K562 (cell line): ENCODE results near the gene CYSRT1.

Source experiments
- EHMT2 ChIP-seq: fragments of 450-650 bp; IDR thresholded peaks from 2 replicates; pipeline ENCODE4 v1.6.1; 2018; ENCODE audit warnings: antibody characterized with exemption
- HDAC1 ChIP-seq, 2 experiments: fragments of 450-650 bp; IDR thresholded peaks; 2 replicates each; pipeline ENCODE4 v1.6.1; 2016 to 2017; ENCODE audit warnings: inconsistent platforms in 1 of 2, mild to moderate bottlenecking in 1 of 2, moderate library complexity in 1 of 2
- HNRNPLL ChIP-seq: fragments of 200-400 bp; formaldehyde crosslinking; IDR thresholded peaks from 2 replicates; pipeline ENCODE4 v1.6.1; 2017; ENCODE audit warnings: low read length, low read depth, mild to moderate bottlenecking; ENCODE audit not compliant: poor library complexity, severe bottlenecking
- ZFPM2 ChIP-seq: fragments of 250-450 bp; sonication (Bioruptor Pico); IDR thresholded peaks from 2 replicates; pipeline ENCODE4 v1.5.1; 2022; ENCODE audit warnings: mild to moderate bottlenecking
- ZNF133 ChIP-seq: fragments of 250-450 bp; sonication (Bioruptor Pico); IDR thresholded peaks from 2 replicates; pipeline ENCODE4 v1.4.0; 2020; ENCODE audit warnings: mild to moderate bottlenecking
- TF ChIP-seq, protein P1 (sequence below), 3 experiments: IDR thresholded peaks in 2 of 3; conservative IDR thresholded peaks in 1 of 3; 2 replicates each; pipeline ENCODE4 v1.5.1; 2011 to 2012; ENCODE audit warnings: low read length in 3 of 3, mild to moderate bottlenecking in 3 of 3, control low read depth in 2 of 3, improper control_type of control experiment in 1 of 3, inconsistent platforms in 1 of 3, low read depth in 1 of 3, mixed read lengths in 1 of 3, moderate library complexity in 1 of 3; ENCODE audit not compliant: insufficient read depth in 2 of 3
- TF ChIP-seq, protein P2 (sequence below): sonication (generic); formaldehyde crosslinking; IDR thresholded peaks from 2 replicates; pipeline ENCODE4 v1.8.0; 2023; ENCODE audit warnings: mild to moderate bottlenecking, missing genetic modification reagents
- TF ChIP-seq, protein P3 (sequence below), 2 experiments: IDR thresholded peaks; 2 replicates each; pipeline ENCODE4 v1.6.1; 2011; ENCODE audit warnings: borderline replicate concordance in 1 of 2, control low read depth in 1 of 2, low read depth in 1 of 2, low read length in 1 of 2, mild to moderate bottlenecking in 1 of 2, mixed read lengths in 1 of 2, moderate library complexity in 1 of 2; ENCODE audit not compliant: insufficient read depth in 1 of 2, insufficient read length in 1 of 2, poor library complexity in 1 of 2, severe bottlenecking in 1 of 2; ENCODE audit errors: extremely low read depth in 1 of 2

DNA sequence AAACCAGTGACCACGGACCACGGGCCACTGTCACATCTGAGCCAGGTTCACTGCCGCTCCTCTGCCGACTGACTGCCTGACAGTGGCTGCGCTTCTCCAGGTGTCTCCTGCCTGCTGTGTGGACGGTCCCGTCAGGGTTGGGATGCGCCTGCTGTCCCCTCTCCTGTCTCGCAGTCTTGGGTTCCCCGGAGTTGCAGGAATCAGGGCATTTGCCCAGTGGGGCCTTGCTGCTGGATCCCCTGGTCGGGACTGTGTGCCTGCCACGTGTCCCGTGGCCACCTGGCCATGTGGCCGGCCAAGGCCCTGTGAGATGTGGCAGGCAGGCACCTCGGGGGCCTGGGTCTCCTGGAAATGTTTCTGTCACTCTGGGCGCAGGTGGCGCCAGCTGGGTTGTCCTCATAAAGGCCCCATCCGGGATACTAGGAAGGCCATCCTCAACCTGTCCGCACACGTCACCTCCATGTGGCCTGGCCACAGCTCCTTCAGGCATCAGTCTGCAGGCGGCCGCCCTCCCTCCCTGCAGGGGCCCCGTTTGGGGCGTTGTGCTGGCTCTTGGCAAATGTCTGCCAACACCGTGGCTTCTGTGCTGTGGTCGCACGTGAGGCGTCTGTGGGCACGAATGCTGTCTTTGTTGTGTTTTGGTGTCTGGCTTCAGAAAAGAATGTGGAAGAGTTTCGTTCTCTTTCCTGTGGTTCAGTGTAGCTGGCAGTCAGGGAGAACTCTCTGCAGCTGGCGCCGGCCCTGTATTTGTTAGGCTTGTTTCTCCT is 46.1 kb downstream of the CYSRT1 start:
- TF ChIP-seq, protein P1, sequence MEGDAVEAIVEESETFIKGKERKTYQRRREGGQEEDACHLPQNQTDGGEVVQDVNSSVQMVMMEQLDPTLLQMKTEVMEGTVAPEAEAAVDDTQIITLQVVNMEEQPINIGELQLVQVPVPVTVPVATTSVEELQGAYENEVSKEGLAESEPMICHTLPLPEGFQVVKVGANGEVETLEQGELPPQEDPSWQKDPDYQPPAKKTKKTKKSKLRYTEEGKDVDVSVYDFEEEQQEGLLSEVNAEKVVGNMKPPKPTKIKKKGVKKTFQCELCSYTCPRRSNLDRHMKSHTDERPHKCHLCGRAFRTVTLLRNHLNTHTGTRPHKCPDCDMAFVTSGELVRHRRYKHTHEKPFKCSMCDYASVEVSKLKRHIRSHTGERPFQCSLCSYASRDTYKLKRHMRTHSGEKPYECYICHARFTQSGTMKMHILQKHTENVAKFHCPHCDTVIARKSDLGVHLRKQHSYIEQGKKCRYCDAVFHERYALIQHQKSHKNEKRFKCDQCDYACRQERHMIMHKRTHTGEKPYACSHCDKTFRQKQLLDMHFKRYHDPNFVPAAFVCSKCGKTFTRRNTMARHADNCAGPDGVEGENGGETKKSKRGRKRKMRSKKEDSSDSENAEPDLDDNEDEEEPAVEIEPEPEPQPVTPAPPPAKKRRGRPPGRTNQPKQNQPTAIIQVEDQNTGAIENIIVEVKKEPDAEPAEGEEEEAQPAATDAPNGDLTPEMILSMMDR (IDR thresholded peaks at IDR 0.05 in 2 of 3, conservative IDR thresholded peaks at IDR 0.05 in 1 of 3; ENCODE audit: insufficient read depth in 2 of 3, low read depth in 1 of 3, low read length in 3 of 3) = no peak
- TF ChIP-seq, protein P2, sequence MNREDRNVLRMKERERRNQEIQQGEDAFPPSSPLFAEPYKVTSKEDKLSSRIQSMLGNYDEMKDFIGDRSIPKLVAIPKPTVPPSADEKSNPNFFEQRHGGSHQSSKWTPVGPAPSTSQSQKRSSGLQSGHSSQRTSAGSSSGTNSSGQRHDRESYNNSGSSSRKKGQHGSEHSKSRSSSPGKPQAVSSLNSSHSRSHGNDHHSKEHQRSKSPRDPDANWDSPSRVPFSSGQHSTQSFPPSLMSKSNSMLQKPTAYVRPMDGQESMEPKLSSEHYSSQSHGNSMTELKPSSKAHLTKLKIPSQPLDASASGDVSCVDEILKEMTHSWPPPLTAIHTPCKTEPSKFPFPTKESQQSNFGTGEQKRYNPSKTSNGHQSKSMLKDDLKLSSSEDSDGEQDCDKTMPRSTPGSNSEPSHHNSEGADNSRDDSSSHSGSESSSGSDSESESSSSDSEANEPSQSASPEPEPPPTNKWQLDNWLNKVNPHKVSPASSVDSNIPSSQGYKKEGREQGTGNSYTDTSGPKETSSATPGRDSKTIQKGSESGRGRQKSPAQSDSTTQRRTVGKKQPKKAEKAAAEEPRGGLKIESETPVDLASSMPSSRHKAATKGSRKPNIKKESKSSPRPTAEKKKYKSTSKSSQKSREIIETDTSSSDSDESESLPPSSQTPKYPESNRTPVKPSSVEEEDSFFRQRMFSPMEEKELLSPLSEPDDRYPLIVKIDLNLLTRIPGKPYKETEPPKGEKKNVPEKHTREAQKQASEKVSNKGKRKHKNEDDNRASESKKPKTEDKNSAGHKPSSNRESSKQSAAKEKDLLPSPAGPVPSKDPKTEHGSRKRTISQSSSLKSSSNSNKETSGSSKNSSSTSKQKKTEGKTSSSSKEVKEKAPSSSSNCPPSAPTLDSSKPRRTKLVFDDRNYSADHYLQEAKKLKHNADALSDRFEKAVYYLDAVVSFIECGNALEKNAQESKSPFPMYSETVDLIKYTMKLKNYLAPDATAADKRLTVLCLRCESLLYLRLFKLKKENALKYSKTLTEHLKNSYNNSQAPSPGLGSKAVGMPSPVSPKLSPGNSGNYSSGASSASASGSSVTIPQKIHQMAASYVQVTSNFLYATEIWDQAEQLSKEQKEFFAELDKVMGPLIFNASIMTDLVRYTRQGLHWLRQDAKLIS (CRISPR knock-in tag) = no peak
- TF ChIP-seq, protein P3, sequence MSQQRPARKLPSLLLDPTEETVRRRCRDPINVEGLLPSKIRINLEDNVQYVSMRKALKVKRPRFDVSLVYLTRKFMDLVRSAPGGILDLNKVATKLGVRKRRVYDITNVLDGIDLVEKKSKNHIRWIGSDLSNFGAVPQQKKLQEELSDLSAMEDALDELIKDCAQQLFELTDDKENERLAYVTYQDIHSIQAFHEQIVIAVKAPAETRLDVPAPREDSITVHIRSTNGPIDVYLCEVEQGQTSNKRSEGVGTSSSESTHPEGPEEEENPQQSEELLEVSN (IDR thresholded peaks at IDR 0.05; ENCODE audit: borderline replicate concordance in 1 of 2, extremely low read depth in 1 of 2, insufficient read depth in 1 of 2, insufficient read length in 1 of 2, low read depth in 1 of 2, low read length in 1 of 2, poor library complexity in 1 of 2, severe bottlenecking in 1 of 2) = no peak
- no peak for TF ChIP-seq EHMT2
- TF ChIP-seq ZNF133 (CRISPR knock-in tag) = no peak
- TF ChIP-seq HDAC1 (IDR thresholded peaks at IDR 0.05) = no peak
- TF ChIP-seq ZFPM2 (CRISPR knock-in tag) = no peak
- no peak for TF ChIP-seq HNRNPLL
